GM12872 (cell line): ENCODE measurements around the gene NDUFB11.

ENCODE experiments used
- TF ChIP-seq, protein P1 (sequence below): IDR thresholded peaks from 3 replicates; pipeline ENCODE4 v1.5.1; 2011; ENCODE audit warnings: low read depth, mild to moderate bottlenecking, low read length, moderate library complexity; ENCODE audit not compliant: insufficient read depth

NDUFB11 gene

DNA sequence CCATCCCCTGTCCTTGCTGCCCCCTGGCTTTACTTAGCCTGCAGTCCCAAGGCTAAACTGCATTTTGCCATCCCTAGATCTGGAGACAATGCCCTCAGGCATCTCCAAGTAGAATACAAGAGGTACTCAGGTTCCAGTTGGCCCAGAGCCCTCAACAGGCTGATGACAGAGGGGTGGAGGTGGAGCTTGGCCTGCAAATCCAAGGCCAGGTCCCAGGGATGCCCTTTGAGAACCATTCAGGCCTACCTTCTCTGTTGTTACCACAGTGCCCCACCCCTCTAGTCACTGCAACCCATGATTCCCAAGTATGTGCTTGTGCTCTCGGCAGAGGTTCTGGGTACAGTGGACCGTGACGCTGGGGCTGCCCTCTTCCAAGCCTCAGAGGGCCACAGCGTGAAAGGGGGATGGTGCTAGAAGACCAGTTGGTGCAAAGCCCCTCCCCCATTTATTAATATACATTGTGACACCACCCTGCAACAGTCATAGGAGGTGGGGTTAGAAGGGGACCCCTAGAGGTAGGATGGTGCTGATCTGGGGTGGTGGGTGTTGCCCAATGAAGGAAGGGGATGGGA is 42.7 kb upstream of the NDUFB11 start:
- TF ChIP-seq, protein P1, sequence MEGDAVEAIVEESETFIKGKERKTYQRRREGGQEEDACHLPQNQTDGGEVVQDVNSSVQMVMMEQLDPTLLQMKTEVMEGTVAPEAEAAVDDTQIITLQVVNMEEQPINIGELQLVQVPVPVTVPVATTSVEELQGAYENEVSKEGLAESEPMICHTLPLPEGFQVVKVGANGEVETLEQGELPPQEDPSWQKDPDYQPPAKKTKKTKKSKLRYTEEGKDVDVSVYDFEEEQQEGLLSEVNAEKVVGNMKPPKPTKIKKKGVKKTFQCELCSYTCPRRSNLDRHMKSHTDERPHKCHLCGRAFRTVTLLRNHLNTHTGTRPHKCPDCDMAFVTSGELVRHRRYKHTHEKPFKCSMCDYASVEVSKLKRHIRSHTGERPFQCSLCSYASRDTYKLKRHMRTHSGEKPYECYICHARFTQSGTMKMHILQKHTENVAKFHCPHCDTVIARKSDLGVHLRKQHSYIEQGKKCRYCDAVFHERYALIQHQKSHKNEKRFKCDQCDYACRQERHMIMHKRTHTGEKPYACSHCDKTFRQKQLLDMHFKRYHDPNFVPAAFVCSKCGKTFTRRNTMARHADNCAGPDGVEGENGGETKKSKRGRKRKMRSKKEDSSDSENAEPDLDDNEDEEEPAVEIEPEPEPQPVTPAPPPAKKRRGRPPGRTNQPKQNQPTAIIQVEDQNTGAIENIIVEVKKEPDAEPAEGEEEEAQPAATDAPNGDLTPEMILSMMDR, result no peak

DNA sequence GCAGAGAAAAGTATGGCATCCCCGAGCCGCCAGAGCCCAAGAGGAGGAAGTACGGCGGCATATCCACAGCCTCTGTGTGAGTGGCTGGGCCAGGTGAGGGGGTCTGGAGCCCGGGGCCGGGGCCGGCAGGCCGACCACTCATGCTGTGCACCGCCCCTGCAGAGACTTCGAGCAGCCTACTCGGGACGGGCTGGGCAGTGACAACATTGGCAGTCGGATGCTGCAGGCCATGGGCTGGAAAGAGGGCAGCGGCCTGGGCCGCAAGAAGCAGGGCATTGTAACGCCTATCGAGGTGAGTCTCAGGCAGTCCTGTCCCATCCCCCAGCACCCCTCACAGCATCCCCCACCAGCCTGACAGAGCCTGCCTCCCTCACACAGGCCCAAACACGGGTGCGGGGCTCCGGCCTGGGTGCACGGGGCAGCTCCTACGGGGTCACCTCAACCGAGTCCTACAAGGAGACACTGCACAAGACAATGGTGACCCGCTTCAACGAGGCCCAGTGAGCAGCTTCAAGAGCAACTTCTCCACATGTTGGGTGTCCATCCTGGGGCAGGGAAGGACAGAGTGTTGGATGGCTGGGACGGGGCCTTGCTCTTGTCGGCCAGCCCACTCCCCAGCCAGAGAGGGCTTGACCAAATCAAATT is 41.7 kb upstream of the NDUFB11 start:
- TF ChIP-seq, protein P1, result no peak

DNA sequence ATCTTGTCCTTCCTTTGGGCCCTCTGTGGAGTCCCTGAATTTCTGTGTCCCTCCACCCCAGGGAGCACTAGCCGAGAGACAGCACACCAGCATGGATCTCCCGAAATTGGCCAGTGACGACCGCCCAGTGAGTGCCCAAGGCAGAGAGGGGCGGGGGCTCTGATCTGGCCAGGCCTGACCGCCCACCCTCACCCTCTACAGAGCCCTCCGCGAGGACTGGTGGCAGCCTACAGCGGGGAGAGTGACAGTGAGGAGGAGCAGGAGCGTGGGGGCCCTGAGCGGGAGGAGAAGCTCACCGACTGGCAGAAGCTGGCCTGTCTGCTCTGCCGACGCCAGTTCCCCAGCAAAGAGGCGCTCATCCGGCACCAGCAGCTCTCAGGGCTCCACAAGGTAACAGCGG is 40.7 kb upstream of the NDUFB11 start:
- TF ChIP-seq, protein P1, result no peak

DNA sequence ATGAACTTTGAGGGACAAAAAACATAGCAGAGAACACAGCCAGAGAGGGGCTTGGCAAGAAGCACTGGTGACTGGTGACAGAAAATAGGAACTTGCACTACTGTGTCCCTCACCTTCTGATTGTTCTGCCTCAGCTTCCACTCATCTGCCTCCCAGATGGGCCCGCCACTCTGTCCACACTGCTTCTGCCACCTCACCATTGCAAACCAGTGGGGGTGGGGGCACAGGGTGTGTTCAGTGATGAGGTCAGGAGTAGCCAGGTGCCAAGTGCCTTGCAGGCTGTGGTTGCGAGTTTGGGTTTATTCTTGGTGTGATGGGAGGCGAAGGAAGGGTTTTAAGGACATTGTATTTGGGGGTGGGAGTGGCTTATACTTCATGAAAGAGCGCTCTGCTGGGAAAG is 40.0 kb upstream of the NDUFB11 start:
- TF ChIP-seq, protein P1, result no peak

DNA sequence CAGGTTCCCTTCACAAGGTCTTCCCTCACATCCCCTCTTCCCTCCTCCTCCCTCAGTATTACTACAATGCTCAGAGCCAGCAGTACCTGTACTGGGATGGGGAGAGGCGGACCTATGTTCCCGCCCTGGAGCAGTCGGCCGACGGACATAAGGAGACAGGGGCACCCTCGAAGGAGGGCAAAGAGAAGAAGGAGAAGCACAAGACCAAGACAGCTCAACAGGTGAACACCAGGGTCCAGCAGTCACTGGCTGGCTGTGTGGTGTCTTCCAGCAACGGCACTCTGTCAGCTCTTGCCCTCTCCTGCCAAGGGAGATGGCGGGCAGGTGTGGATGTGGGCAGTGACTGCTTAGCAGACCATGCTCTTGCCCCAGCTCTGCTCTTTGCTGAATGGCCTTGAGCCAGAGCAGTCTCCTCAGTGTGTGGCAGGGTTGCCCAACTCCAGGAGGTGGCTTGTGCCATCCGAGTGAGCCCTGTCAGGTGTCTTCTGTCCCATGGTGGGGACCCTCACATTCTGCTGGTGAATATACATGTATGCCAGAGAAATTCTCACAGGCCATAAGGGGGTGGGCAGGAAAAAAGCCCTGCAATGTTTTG is 37.7 kb upstream of the NDUFB11 start:
- TF ChIP-seq, protein P1, result no peak

DNA sequence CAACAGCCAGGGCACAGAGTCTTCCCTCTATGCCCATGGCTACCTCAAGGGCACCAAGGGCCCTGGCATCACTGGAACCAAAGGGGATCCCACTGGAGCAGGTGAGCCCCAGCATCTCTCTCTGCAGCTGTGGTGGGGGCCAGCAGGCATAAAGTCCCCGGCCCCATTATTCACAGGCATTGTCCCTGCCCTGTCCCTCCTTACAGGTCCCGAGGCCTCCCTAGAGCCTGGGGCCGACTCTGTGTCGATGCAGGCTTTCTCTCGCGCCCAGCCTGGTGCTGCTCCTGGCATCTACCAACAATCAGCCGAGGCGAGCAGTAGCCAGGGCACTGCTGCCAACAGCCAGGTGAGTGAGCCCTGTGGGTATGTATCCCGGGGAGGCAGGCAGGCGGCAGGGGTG is 36.8 kb upstream of the NDUFB11 start:
- TF ChIP-seq, protein P1, result no peak

DNA sequence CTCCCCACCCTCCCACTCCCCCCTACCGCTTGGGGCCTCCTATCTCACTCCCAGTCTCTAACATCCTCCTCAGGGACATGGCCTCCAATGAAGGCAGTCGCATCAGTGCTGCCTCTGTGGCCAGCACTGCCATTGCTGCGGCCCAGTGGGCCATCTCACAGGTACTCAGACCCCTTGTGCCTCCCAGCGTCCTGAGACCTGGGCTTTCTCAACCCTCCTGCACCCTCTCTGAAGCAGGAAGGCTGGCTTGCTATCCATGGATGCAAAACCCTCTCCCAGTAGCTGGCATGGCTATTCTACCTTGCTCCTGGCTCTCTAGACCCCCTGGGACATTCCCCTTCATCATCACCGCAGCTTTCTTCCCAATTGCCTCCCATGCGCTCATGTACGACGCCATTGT is 35.8 kb upstream of the NDUFB11 start:
- TF ChIP-seq, protein P1, result no peak
